Central memory CD8-positive, alpha-beta T cell (primary cell): ENCODE results near the gene PNO1.
A peak's percentile ranks its signal among the peaks of the same experiment; 100 is the strongest.
"Not testable (repeated sequence)": the region's sequence is repeated elsewhere in the genome, so short reads cannot be mapped to it uniquely, and the experiment has no call there.

Experiments used
- ATAC-seq: fragments of 150-1000 bp; cut with Tn5 transposase; replicated peaks from 2 replicates; pipeline ENCODE4 v1.10.0; 2022; ENCODE audit warnings: mild to moderate bottlenecking, moderate FRiP score, moderate number of reproducible peaks; ENCODE audit not compliant: poor library complexity, severe bottlenecking; ENCODE audit errors: extremely low read depth
- DNase-seq, 2 donors: peaks; one replicate each; pipeline ENCODE4 v3.0.0; 2021; ENCODE audit warnings: low spot score in 2 of 2
- H3K27ac Mint-ChIP-seq: one replicate; pipeline ENCODE4 v1.8.0; 2022; ENCODE audit warnings: low read depth, mild to moderate bottlenecking, moderate library complexity, mixed read lengths
- H3K27me3 Mint-ChIP-seq: one replicate; pipeline ENCODE4 v1.8.0; 2022; ENCODE audit warnings: mixed read lengths
- H3K36me3 Mint-ChIP-seq: one replicate; pipeline ENCODE4 v1.8.0; 2022; ENCODE audit warnings: mild to moderate bottlenecking, moderate library complexity, mixed read lengths; ENCODE audit not compliant: insufficient read depth
- H3K4me1 Mint-ChIP-seq: one replicate; pipeline ENCODE4 v1.8.0; 2022; ENCODE audit warnings: mixed read lengths
- H3K4me3 Mint-ChIP-seq: one replicate; pipeline ENCODE4 v1.8.0; 2022; ENCODE audit warnings: mild to moderate bottlenecking, moderate library complexity, mixed read lengths
- H3K9me3 Mint-ChIP-seq: one replicate; pipeline ENCODE4 v1.8.0; 2022; ENCODE audit warnings: mixed read lengths

The PNO1 gene

GRCh38 chr2:68167186-68167585, 9.5 kb downstream of the PNO1 start:
- no peak overlapping the region for H3K4me3 Mint-ChIP-seq
- H3K27me3 Mint-ChIP-seq = no peaks in the 10 kb centered on the region
- no peak for ATAC-seq
- DNase-seq = no peak
- H3K4me1 Mint-ChIP-seq = peaks cover 9% of the 10 kb centered on the region
- peaks cover 42% of the 10 kb centered on the region for H3K36me3 Mint-ChIP-seq
- H3K27ac Mint-ChIP-seq = no peak overlapping the region
- no peaks in the 10 kb centered on the region for H3K9me3 Mint-ChIP-seq

DNA sequence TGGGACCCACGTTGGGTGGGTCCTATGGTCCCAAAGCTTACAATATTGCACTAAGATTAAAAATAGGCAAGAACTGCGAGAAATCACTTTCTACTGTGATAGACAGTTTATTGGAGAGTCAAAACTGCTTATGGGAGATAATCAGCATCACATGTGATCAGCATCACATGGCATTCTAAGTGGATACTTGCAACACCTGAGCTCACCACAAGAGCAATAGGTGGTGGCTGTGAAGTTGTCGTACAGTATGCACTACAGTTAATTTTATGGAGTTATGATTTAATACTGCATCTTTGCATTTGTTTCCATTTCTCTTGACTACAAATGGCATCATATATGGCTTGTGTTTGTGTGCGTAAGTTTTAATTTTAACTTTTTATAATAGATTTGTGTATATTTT, 11.6 kb downstream of the PNO1 start:
- no peak for ATAC-seq
- Mint-ChIP-seq H3K27ac (no peak overlapping the region), H3K4me3 (no peak overlapping the region), H3K36me3 (peaks cover 37% of the 10 kb centered on the region), H3K27me3 (no peaks in the 10 kb centered on the region), H3K4me1 (peaks cover 9% of the 10 kb centered on the region), H3K9me3 (no peaks in the 10 kb centered on the region)
- DNase-seq = no peak

- no peak overlapping the region for H3K27ac Mint-ChIP-seq
- ATAC-seq (no peak), DNase-seq (no peak)
- no peaks in the 10 kb centered on the region for H3K27me3 Mint-ChIP-seq
- peaks cover 40% of the 10 kb centered on the region for H3K36me3 Mint-ChIP-seq
- no peak overlapping the region for H3K4me3 Mint-ChIP-seq
- H3K9me3 Mint-ChIP-seq = no peaks in the 10 kb centered on the region
- peaks cover 9% of the 10 kb centered on the region for H3K4me1 Mint-ChIP-seq
Observed at GRCh38 chr2:68171146-68171545, 13.5 kb downstream of the PNO1 start.

DNA sequence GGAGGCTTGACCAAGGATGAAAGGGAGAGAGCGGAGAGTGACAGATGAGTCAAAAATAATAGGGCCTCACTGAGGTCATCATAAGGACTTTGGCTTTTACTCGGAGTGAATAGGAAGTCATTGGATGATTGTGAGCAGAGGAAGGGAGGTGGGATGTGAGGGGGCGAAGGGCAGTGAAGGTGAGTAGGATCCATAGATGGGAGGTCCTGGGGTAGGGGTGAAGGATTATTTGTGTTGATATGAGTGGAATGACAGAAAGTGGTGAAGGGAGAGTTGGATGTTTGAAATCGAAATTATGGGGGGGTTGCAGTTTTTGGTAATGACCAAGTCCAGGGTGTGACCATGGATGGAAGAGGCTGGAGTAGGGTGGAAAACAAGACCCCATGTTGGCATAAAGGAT, 14.0 kb downstream of the PNO1 start:
- Mint-ChIP-seq H3K4me3 (no peak overlapping the region), H3K4me1 (peaks cover 9% of the 10 kb centered on the region), H3K36me3 (peaks cover 37% of the 10 kb centered on the region), H3K9me3 (no peaks in the 10 kb centered on the region), H3K27me3 (no peaks in the 10 kb centered on the region), H3K27ac (no peak overlapping the region)
- ATAC-seq = no peak
- no peak for DNase-seq

DNA sequence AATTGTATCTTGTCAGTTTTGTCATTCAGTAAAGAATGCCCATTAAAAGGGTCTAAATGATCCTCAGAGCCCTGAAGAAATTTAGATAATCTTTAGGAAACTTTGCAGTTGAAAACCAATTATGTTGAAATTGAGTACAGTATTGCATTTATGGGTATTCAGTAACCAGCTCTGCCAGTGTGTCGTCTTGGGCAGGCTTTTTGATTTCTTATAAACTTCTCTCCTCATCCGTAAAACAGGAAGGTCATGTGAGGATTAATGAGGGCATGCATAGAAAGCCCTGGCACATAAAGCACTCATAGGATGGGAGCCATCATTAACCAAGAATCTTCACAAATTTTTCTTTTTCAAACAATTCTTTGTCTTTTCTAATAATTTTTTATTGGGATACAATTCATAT, 14.8 kb downstream of the PNO1 start:
- ATAC-seq = no peak
- peaks cover 8% of the 10 kb centered on the region for H3K4me1 Mint-ChIP-seq
- H3K27ac Mint-ChIP-seq = no peak overlapping the region
- peaks cover 35% of the 10 kb centered on the region for H3K36me3 Mint-ChIP-seq
- DNase-seq = no peak
- H3K4me3 Mint-ChIP-seq = no peak overlapping the region
- H3K9me3 Mint-ChIP-seq = no peaks in the 10 kb centered on the region
- H3K27me3 Mint-ChIP-seq = no peaks in the 10 kb centered on the region

DNA sequence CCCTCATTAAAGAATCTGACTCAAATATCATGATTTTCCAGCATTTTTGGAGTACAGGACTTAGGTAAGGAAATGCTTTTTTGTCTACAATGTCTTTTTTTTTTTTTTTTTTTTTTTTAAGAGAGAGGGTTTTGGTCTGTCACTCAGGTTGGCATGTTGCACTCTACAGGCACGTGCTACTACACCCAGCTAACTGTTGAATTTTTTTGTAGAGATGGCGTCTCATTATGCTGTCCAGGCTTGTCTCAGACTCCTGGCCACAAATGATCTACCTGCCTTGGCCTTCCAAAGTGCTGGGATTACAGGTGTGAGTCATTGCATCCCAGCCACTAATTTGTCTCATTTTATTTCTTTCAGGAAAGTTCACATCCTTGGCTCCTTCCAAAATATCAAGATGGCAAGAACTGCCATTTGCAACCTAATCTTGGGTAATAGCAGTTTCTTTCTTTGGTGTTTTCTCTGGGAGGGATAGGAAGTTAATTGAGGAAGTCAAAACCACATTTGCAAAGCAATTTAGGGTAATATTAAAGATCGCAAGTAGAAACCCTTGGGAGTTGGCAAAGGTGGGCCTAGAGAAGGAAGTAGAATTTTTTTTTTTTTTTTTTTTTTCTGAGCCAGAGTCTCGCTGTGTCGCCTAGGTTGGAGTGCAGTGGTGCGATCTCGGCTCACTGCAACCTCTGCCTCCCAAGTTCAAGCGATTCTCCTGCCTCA, 15.5 kb downstream of the PNO1 start:
- DNase-seq = no peak
- no peaks in the 10 kb centered on the region for H3K9me3 Mint-ChIP-seq
- H3K27ac Mint-ChIP-seq = no peak overlapping the region
- H3K4me1 Mint-ChIP-seq = peaks cover 3% of the 10 kb centered on the region
- no peaks in the 10 kb centered on the region for H3K27me3 Mint-ChIP-seq
- ATAC-seq = no peak
- peaks cover 30% of the 10 kb centered on the region for H3K36me3 Mint-ChIP-seq
- no peak overlapping the region for H3K4me3 Mint-ChIP-seq

DNA sequence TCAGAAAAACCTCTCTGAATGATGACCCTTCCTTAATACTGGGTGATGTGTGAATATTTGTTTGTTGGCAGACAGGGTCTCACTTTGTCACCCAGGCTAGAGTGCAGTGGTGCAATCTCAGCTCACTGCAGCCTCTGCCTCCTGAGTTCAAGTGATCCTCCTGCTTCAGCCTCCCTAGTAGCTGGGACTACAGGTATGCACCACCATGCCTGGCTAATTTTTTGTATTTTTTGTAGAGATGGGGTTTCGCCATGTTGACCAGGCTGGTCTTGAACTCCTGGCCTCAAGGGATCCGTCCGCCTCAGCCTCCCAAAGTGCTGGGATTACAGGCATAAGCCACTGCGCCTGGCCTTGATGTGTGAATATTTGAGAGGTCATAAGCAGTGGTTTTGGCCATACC, 17.5 kb downstream of the PNO1 start:
- peaks cover 33% of the 10 kb centered on the region for H3K36me3 Mint-ChIP-seq
- DNase-seq, H3K27me3 Mint-ChIP-seq, H3K9me3 Mint-ChIP-seq, H3K4me1 Mint-ChIP-seq, H3K4me3 Mint-ChIP-seq, ATAC-seq, H3K27ac Mint-ChIP-seq: not testable (repeated sequence)

DNA sequence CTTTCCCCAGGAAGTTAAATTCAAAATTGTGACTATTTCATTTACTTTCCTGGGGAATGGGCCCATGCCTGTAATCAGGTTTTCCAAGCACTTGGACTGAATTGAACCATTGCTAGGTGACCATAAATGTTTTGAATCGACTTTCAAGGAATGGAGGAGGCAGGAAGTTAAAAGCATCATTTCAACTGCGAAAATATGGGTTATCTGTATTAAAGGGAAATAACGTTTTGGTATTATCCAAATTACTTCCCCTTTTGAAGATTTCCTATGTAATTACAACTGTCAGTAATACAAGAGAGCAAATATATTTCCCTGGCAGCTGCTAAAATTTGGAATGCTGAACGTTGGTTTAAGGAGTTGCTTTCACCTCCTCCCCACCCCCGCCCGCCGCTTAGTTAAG, 19.0 kb downstream of the PNO1 start:
- H3K27me3 Mint-ChIP-seq = no peaks in the 10 kb centered on the region
- H3K4me1 Mint-ChIP-seq = peaks cover 19% of the 10 kb centered on the region
- no peak overlapping the region for H3K27ac Mint-ChIP-seq
- no peak overlapping the region for H3K4me3 Mint-ChIP-seq
- ATAC-seq (no peak), DNase-seq (no peak)
- no peaks in the 10 kb centered on the region for H3K9me3 Mint-ChIP-seq
- H3K36me3 Mint-ChIP-seq = peaks cover 35% of the 10 kb centered on the region

DNA sequence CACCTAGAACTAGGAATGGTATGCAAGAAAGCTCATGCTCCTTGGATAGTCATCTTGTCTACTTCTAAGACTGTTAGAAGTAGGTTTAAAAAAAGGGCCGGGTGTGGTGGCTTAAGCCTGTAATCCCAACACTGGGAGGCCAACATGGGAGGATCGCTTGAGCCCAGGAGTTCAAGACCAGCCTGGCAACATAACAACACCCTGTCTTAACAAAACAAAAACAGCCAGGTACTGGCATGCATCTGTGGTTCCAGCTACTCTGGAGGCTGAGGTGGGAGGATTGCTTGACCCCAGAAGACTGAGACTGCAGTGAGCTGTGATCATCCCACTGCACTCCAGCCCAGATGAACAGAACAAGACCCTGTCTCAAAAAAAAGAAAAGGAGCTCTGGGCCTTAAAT, 19.9 kb downstream of the PNO1 start:
- no peaks in the 10 kb centered on the region for H3K9me3 Mint-ChIP-seq
- H3K27me3 Mint-ChIP-seq = no peaks in the 10 kb centered on the region
- no peak for ATAC-seq
- peaks cover 34% of the 10 kb centered on the region for H3K36me3 Mint-ChIP-seq
- peaks cover 21% of the 10 kb centered on the region for H3K4me1 Mint-ChIP-seq
- no peak for DNase-seq
- H3K4me3 Mint-ChIP-seq = no peak overlapping the region
- H3K27ac Mint-ChIP-seq = no peak overlapping the region

GRCh38 chr2:68178432-68178831, 20.7 kb downstream of the PNO1 start:
- no peak overlapping the region for H3K4me3 Mint-ChIP-seq
- H3K9me3 Mint-ChIP-seq = no peaks in the 10 kb centered on the region
- H3K27me3 Mint-ChIP-seq = no peaks in the 10 kb centered on the region
- DNase-seq (no peak), ATAC-seq (no peak)
- H3K36me3 Mint-ChIP-seq = peaks cover 34% of the 10 kb centered on the region
- peak overlapping the region; percentile 85 for H3K27ac Mint-ChIP-seq
- H3K4me1 Mint-ChIP-seq = peaks cover 25% of the 10 kb centered on the region

DNA sequence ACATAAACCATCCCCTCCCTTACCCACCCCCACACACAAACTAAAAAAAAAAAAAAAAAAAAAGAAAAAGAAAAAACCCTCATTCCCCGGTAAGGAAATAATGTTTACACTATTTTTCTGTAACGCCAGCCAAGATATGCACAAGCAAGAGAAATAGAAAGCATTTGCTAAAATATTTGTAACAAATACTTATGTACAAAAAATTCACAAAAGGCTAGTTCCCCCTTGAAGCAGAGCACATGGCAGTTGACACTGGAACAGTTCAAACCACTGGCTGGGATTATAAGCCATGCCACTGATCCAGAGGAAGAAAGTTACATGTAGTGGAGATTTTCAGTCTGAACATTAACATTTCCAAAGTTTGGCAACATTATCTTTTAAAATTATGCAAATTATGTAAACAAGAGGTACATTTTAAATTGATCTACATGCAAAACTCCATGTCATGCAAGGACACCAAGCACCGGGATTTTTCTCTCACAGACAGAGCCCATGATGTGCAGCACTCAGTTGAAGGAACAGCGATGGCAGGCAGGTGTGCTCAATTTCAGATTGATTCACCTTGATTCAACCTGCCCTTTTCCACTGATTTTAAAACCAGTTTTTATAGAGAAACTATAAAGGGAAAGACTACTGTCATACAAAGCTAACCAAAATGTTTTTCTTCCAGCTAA, 21.4 kb downstream of the PNO1 start:
- no peak overlapping the region for H3K4me3 Mint-ChIP-seq
- ATAC-seq = no peak
- no peaks in the 10 kb centered on the region for H3K27me3 Mint-ChIP-seq
- H3K27ac Mint-ChIP-seq = peak overlapping the region; percentile 85
- no peak for DNase-seq
- no peaks in the 10 kb centered on the region for H3K9me3 Mint-ChIP-seq
- H3K36me3 Mint-ChIP-seq = peaks cover 29% of the 10 kb centered on the region
- peaks cover 27% of the 10 kb centered on the region for H3K4me1 Mint-ChIP-seq

DNA sequence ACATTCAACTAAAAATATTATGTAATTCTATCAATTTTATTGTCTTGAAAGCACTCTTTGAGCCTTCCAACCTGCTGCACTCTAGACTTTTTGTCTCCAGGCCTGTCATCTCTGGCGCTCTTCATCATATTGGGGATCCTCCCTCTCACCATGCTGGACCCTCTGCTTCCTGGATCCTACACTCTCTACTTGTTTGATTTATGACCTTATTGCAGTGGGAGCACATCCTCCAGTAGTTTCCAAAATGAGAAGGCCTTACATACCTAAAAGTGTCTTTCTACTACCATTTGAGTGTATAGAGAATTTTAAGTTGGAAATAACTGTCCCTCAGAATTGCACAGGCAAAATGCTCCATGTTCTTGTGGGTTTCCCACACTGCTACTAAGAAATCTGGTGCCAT, 25.2 kb downstream of the PNO1 start:
- peaks cover 51% of the 10 kb centered on the region for H3K4me1 Mint-ChIP-seq
- peak overlapping the region; percentile 80 for H3K27ac Mint-ChIP-seq
- no peaks in the 10 kb centered on the region for H3K27me3 Mint-ChIP-seq
- H3K9me3 Mint-ChIP-seq = no peaks in the 10 kb centered on the region
- no peak overlapping the region for H3K4me3 Mint-ChIP-seq
- ATAC-seq (no peak), DNase-seq (no peak)
- peaks cover 28% of the 10 kb centered on the region for H3K36me3 Mint-ChIP-seq

DNA sequence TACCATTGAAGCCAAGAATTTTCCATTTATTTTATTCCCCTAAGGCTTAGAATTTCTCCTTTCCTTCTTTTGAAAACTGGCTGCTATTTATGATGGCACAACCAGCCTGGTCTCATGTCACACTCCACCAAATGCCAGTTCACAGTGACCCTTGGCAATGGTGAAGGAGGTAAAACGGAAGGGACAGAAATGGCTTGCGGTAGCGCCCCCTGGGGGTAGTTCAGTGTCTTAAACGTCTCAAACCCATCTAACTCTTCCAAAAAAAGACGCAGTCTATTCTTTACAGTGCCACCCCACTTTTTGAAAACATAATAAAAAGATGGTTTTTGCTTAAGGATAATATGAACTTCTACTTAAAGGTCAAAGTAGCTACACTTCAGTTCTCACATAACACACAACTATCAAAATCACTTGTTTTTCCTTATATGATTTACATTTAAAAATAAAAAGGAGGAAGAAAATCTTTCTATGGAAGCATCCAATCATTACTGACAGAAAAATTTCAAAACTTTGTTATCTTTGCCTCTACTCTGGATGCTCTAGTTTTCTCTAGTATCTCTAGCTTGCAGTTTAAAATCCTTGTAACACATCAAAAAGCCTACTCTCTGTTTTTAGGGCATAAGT, 28.0 kb downstream of the PNO1 start:
- H3K27ac Mint-ChIP-seq = no peak overlapping the region
- H3K4me1 Mint-ChIP-seq = peaks cover 52% of the 10 kb centered on the region
- peaks cover 23% of the 10 kb centered on the region for H3K36me3 Mint-ChIP-seq
- H3K4me3 Mint-ChIP-seq = no peak overlapping the region
- no peak for ATAC-seq
- H3K27me3 Mint-ChIP-seq = no peaks in the 10 kb centered on the region
- DNase-seq = peak in 1 of 2 donors; percentile 44
- H3K9me3 Mint-ChIP-seq = no peaks in the 10 kb centered on the region
